ENCODE data around the gene MAGED2.
A peak's percentile ranks its signal among the peaks of the same experiment; 100 is the strongest.

Gene MAGED2

DNA sequence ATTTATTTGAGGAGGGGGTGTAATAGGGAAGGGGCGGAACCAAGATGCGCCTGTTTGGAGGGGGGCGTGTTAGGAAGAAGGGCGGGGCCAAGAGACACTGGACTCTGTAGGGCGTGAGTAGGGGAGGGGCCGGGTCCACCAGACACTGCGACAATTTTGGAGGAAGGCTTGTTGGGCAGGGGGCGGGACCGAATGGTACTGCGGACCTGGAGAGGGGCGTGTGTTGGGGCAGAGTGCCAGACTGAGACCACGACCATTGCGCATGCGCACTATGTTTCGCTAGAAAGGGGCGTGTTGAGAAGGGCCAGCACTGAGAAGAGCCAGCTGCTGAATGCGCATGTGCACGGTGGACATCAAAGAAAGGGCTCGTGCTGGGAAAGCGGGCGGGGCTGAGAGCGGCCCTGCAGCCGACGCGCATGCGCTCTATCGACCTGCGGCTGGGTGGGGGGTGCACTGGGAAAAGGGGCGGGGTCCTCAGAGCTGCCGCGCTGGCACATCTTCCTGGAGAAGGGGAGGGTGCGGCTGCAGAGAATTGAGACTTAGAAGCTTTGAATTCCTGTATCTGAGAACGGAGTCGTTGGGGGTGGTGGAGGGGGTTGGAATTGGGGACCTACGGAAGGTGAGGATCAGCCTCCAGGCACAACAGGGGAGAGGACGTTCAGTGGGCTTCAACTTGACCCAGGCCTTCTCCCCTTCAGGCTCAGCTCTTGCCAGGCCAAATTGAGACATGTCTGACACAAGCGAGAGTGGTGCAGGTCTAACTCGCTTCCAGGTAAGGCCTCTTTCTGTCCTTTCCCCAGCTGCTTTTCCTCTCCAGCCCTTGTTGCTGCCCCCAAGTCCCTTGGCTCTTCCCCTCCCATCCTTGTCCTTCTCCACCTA lies 1.3 kb downstream of the MAGED2 start:
- H3K27ac Mint-ChIP-seq = peak overlapping the region; percentile 91
- H3K27me3 Mint-ChIP-seq = no peaks in the 10 kb centered on the region
- peak overlapping the region; percentile 95 for H3K4me3 Mint-ChIP-seq
- no peaks in the 10 kb centered on the region for H3K36me3 Mint-ChIP-seq
- no peaks in the 10 kb centered on the region for H3K9me3 Mint-ChIP-seq (ENCODE audit: low read depth)
- peaks cover 16% of the 10 kb centered on the region for H3K4me1 Mint-ChIP-seq (ENCODE audit: low read depth)

DNA sequence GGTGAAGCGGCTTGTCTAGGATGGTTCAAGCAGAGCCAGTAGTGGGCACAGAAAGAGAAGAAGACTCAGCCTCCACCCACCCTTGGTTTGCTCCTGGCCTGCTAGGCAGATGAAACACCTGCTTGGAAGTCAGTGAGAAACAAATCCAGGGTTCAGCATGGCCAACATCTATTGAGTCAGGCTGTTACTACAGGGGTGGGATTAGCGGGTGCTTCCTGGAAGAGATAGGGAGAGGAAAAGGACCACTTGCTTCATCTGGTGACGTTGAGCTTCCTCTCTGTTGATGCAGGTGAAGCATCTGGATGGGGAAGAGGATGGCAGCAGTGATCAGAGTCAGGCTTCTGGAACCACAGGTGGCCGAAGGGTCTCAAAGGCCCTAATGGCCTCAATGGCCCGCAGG lies 3.0 kb downstream of the MAGED2 start:
- Mint-ChIP-seq H3K36me3 (no peaks in the 10 kb centered on the region), H3K27me3 (no peaks in the 10 kb centered on the region), H3K9me3 (ENCODE audit: low read depth) (no peaks in the 10 kb centered on the region), H3K27ac (no peak overlapping the region), H3K4me1 (ENCODE audit: low read depth) (peaks cover 16% of the 10 kb centered on the region), H3K4me3 (no peak overlapping the region)

DNA sequence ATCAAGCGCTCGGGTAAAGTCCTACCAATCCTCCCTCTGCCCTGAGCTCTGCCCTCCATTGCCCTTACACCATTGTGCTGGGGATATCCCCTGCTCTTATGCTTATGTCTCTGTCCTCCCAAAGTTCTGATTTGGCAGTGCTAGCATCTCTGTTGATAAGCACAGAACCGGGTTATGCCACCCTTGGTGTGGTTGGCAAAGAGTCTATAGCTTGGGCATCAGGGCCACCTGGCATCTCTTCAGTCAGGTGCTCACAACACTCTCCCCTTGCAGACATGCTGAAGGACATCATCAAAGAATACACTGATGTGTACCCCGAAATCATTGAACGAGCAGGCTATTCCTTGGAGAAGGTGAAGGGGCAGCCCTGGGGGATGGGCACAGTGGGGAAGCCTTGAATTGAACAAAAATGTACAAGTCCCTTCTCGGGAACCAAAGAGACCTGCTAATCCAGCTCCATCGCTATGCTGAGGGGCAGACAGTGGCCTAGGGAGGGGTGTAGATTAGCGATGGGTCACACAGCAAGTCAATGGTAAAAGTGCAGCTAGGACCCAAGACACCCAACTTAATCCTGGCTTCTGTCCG lies 3.8 kb downstream of the MAGED2 start:
- Mint-ChIP-seq H3K27me3 (no peaks in the 10 kb centered on the region), H3K27ac (no peak overlapping the region), H3K4me3 (no peak overlapping the region), H3K36me3 (peaks cover 3% of the 10 kb centered on the region), H3K9me3 (ENCODE audit: low read depth) (no peaks in the 10 kb centered on the region), H3K4me1 (ENCODE audit: low read depth) (peaks cover 16% of the 10 kb centered on the region)

DNA sequence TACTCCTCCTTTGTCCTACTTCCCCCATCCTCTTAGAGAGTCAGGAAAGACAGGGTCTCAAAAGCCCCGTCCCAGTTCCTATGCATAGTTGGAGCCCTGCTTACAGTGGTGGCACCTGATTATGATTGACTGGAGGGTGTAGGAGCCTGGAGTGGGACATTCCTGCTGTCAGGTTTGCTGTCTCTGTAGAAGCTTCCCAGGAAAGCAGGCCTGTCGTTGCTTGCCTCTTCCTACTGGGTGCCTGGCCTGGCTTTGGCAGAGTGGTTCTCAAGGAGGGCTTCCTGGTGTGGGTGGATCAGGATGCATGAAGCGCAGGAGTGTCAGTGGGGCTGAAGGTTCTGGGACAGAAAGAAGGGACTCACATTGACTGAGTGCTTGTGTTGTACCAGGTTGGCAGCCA lies 4.8 kb downstream of the MAGED2 start:
- no peak overlapping the region for H3K4me3 Mint-ChIP-seq
- no peaks in the 10 kb centered on the region for H3K9me3 Mint-ChIP-seq (ENCODE audit: low read depth)
- no peak overlapping the region for H3K27ac Mint-ChIP-seq
- H3K27me3 Mint-ChIP-seq = no peaks in the 10 kb centered on the region
- H3K36me3 Mint-ChIP-seq = peaks cover 3% of the 10 kb centered on the region
- peaks cover 15% of the 10 kb centered on the region for H3K4me1 Mint-ChIP-seq (ENCODE audit: low read depth)

DNA sequence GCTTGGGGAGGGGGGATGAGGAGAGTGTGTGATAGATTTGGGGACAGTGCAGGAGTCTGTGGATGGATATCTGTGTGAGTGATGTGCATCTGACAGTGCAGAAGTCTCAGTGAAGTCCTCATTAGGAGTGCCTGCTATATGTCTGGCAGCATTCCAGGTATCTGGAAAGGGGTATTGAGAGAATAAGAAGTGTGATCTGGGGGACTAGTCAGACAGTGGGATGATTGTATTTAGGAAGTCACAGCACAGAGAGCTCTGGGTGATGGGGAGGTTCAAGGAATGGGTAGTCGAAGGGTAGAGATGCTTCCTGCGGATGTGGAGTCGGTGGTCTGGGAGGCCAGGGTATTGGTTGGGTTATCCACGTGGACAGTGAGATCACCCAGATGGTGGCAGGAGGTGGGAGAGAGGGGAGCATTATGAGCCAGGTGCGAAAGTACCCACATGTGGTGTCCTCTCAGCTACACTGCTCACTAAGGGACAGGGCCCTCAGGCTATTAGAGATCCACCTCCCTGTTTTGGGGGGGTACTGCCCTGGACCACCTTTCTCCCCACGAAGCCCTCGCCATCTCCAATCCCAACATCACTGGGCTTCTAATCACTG lies 9.8 kb downstream of the MAGED2 start:
- no peak overlapping the region for H3K4me3 Mint-ChIP-seq
- peaks cover 1% of the 10 kb centered on the region for H3K4me1 Mint-ChIP-seq (ENCODE audit: low read depth)
- no peaks in the 10 kb centered on the region for H3K27me3 Mint-ChIP-seq
- H3K9me3 Mint-ChIP-seq (ENCODE audit: low read depth) = no peaks in the 10 kb centered on the region
- H3K27ac Mint-ChIP-seq = no peak overlapping the region
- peaks cover 3% of the 10 kb centered on the region for H3K36me3 Mint-ChIP-seq

DNA sequence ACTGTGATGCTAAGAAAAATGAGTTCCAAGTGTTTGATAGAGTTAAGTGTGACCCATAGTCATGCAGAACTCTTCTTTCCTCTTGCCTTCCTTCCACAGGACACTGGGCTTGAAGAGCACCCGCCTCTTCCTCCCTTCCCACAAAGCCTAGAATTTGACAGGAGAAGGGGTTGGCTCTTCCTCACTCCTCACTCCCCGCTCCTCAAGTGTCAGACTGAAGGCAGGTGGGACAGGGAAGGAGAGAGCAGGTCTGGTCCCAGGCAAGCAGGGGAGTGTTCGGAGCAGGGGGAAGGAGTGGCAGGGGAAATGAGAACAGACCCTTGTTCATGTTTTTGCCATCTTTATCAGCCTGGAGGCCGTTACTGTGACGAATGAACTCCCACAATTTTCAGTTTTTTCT lies 10.7 kb downstream of the MAGED2 start:
- peaks cover 3% of the 10 kb centered on the region for H3K36me3 Mint-ChIP-seq
- H3K27ac Mint-ChIP-seq = no peak overlapping the region
- no peak overlapping the region for H3K4me3 Mint-ChIP-seq
- H3K4me1 Mint-ChIP-seq (ENCODE audit: low read depth) = peaks cover 1% of the 10 kb centered on the region
- H3K27me3 Mint-ChIP-seq = no peaks in the 10 kb centered on the region
- no peaks in the 10 kb centered on the region for H3K9me3 Mint-ChIP-seq (ENCODE audit: low read depth)

DNA sequence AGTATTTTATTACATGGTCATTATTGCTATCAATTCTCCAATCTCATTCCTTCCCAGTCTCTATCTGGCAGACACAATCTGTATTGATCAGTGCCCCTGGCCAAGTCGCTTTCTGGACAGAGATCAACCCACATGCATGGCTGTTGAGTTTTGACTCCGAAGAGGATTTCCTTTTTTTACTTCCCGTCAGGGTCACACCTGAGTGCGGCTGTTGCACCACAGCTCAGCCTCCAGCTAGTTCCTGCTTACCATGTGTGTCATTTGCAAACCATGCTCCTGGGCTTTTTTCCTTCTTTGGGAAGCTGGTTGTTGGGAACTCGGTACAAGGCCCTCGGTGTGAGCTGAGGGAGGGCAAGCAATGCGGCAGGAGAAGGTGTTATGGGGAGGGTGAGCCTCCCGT lies 11.7 kb downstream of the MAGED2 start:
- Mint-ChIP-seq H3K36me3 (peaks cover 3% of the 10 kb centered on the region), H3K27ac (no peak overlapping the region), H3K4me3 (no peak overlapping the region), H3K4me1 (ENCODE audit: low read depth) (peaks cover 1% of the 10 kb centered on the region), H3K27me3 (no peaks in the 10 kb centered on the region), H3K9me3 (ENCODE audit: low read depth) (no peaks in the 10 kb centered on the region)

DNA sequence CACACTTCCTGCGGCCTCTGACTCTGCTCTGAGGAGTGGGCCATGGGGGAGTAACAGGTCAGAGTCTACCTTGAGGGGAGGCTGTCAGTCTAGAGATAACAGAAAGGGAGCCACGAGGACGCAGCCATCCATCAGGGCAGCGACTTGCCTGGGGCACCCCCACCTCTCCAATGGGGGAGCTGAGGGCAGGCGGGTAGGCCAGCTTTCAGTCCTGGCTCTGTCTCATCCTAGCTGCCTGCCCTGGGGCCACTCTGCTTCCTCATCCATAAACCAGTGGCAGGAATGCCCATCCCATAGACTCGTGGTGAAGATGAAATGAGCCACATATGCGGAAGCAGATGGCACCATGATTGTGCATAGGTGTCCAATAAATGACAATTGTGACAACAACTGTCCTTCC lies 13.2 kb downstream of the MAGED2 start:
- no peak overlapping the region for H3K4me3 Mint-ChIP-seq
- H3K27me3 Mint-ChIP-seq = no peaks in the 10 kb centered on the region
- H3K27ac Mint-ChIP-seq = no peak overlapping the region
- peaks cover 1% of the 10 kb centered on the region for H3K4me1 Mint-ChIP-seq (ENCODE audit: low read depth)
- no peaks in the 10 kb centered on the region for H3K9me3 Mint-ChIP-seq (ENCODE audit: low read depth)
- H3K36me3 Mint-ChIP-seq = peaks cover 1% of the 10 kb centered on the region

DNA sequence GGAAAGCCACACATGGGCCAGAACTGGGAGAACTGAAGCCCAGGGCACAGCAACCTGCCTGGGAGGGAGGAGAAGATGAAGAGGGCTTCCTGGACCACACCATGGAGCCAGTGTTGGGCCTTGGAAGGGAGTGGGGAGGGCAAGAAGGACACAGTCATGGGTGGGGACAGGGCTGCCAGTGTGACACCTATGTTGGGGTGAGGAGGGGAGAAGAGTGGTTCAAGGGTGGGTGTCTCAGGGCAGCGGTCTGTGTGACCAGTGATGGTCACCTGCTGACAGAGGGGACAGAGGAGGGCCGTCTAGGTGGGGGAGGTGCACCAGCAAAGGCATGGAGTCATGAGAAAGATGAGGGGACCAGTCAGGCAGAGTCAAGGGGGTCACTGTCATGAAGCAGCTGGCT lies 13.8 kb downstream of the MAGED2 start:
- Mint-ChIP-seq H3K36me3 (no peaks in the 10 kb centered on the region), H3K9me3 (ENCODE audit: low read depth) (no peaks in the 10 kb centered on the region), H3K27ac (no peak overlapping the region), H3K4me3 (no peak overlapping the region), H3K4me1 (ENCODE audit: low read depth) (peaks cover 1% of the 10 kb centered on the region), H3K27me3 (no peaks in the 10 kb centered on the region)

DNA sequence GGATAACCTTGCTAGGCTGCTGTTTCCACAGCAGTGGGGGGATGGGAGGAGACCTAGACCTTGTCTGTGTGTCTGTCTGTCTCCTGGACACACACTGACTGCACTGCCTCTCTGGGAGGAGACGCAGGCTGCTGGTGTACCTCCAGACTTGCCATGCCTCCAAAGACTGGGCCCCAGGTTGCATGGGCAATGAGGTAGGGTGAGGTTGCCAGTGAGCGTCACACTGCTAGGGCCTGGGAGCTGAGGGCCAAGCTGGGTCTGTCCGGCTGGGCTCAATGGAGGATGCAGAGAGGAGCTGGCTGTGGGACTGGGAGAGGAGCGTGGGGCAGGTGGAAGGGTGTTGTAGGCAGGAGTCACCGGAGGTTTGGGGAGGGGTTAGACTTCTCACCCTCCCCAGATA lies 16.6 kb downstream of the MAGED2 start:
- Mint-ChIP-seq H3K27ac (no peak overlapping the region), H3K36me3 (no peaks in the 10 kb centered on the region), H3K27me3 (no peaks in the 10 kb centered on the region), H3K4me3 (no peak overlapping the region), H3K9me3 (ENCODE audit: low read depth) (no peaks in the 10 kb centered on the region), H3K4me1 (ENCODE audit: low read depth) (no peaks in the 10 kb centered on the region)

DNA sequence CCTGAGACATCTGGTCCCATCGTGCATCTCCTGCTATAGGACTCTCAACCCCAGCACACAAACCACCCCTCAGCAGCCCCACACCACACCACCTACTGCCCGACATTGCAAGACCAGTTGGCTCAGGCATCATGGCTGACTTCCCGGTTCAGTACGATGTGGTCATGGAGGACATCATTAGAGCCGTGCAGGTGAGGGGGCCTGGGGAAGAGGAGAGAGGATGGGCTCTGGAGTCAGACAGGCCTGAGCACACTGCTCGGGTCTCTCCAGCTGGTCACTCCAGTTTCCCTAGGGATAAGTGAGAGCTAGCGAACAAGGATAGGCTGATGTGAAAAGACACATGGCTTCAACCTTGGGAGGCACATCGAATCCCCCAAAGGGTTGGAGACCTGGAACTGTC lies 17.2 kb downstream of the MAGED2 start:
- no peaks in the 10 kb centered on the region for H3K9me3 Mint-ChIP-seq (ENCODE audit: low read depth)
- H3K27ac Mint-ChIP-seq = no peak overlapping the region

DNA sequence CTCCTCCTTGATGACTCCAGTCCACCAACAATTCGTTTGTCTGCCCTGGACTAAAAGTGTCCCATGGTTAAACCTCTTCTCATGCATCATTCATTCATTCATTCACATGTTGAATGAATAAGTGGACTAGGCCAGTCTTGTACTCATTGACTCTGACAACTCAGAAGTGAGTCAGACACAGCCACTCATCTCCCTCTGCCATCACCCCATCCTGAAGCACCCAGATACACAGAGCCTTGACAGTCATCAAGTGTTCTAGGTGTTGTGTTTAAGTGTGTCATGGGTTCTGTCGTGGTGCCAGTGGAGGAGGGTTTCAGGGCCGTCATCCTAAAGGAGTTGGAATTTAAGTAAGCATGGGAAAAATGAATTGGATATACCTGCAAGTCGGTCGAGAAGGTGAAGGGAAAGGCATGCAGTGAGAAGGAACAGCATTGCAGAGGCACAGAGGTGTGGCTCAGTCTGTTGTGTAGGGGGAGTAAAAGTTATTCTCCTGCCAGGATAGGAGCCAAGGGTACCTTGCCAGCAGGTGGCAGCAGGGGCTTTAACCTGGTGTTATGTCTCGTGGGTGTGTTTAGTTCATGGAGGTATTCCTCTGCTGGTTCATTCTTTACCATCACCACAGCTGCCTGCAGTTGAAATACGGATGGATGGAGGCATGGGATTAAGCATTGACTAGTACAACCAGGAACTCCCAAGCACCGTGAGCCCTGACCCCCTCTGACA lies 18.3 kb downstream of the MAGED2 start:
- no peak overlapping the region for H3K27ac Mint-ChIP-seq
- no peak overlapping the region for H3K4me3 Mint-ChIP-seq
- H3K4me1 Mint-ChIP-seq (ENCODE audit: low read depth) = no peaks in the 10 kb centered on the region
- H3K9me3 Mint-ChIP-seq (ENCODE audit: low read depth) = no peaks in the 10 kb centered on the region
- no peaks in the 10 kb centered on the region for H3K36me3 Mint-ChIP-seq
- no peaks in the 10 kb centered on the region for H3K27me3 Mint-ChIP-seq

More for the DNA sequence above, 17.2 kb downstream of the MAGED2 start:
- Mint-ChIP-seq H3K4me3 (no peak overlapping the region), H3K27me3 (no peaks in the 10 kb centered on the region), H3K4me1 (ENCODE audit: low read depth) (no peaks in the 10 kb centered on the region), H3K36me3 (no peaks in the 10 kb centered on the region)

DNA sequence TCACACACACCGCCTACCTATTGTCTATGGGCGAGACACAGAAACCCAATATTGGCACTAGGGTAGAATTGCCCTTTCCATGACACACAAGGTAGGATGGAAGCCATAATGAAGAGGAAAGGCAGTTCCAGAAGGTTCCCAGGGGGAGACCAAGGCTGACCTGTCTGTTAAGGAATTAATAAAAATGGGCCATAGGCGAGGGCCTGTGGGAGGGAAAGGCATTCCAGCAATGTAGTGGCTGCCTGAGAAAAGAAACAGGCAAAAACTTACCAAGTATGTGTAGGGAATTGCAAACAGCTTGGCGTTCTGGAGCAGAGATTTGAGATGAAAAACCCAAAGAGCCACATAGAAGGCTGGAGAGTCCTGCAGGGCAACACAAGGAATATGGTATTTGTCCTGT lies 19.1 kb downstream of the MAGED2 start:
- no peak overlapping the region for H3K4me3 Mint-ChIP-seq
- H3K36me3 Mint-ChIP-seq = no peaks in the 10 kb centered on the region
- no peaks in the 10 kb centered on the region for H3K9me3 Mint-ChIP-seq (ENCODE audit: low read depth)
- no peaks in the 10 kb centered on the region for H3K4me1 Mint-ChIP-seq (ENCODE audit: low read depth)
- no peak overlapping the region for H3K27ac Mint-ChIP-seq
- H3K27me3 Mint-ChIP-seq = no peaks in the 10 kb centered on the region

DNA sequence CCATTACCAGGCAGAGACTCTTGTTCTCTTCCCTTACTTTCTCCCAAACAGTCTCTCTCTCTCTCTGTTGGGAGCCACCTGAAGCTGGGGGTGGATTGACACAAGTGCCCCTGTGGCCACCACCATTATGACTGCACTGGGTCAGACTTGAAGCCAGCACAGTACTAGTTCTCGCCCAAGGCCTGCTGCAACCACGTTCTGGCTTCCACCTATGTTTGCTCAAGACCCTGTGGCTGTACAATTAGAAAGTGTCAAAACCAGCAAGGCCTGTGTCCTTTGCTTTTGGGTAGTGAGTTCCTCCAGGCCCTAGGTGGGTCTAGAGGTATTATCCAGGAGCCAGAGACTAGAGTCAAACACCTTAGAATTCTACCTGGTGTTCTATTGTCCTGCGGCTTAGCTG lies 31.0 kb downstream of the MAGED2 start:
- no peaks in the 10 kb centered on the region for H3K9me3 Mint-ChIP-seq (ENCODE audit: low read depth)
- peaks cover 1% of the 10 kb centered on the region for H3K27me3 Mint-ChIP-seq
- no peak overlapping the region for H3K27ac Mint-ChIP-seq
- no peak overlapping the region for H3K4me3 Mint-ChIP-seq
- no peaks in the 10 kb centered on the region for H3K4me1 Mint-ChIP-seq (ENCODE audit: low read depth)
- peaks cover 2% of the 10 kb centered on the region for H3K36me3 Mint-ChIP-seq
